Kidney glomerular epithelial cell (primary cell): Measurements from ENCODE around the gene B3GNT5.
A peak's percentile ranks its signal among the peaks of the same experiment; 100 is the strongest.

ENCODE experiments used
- DNase-seq: peaks from one replicate; lab custom pipeline; 2025; lab: John Stamatoyannopoulos, UW

Gene B3GNT5

DNA sequence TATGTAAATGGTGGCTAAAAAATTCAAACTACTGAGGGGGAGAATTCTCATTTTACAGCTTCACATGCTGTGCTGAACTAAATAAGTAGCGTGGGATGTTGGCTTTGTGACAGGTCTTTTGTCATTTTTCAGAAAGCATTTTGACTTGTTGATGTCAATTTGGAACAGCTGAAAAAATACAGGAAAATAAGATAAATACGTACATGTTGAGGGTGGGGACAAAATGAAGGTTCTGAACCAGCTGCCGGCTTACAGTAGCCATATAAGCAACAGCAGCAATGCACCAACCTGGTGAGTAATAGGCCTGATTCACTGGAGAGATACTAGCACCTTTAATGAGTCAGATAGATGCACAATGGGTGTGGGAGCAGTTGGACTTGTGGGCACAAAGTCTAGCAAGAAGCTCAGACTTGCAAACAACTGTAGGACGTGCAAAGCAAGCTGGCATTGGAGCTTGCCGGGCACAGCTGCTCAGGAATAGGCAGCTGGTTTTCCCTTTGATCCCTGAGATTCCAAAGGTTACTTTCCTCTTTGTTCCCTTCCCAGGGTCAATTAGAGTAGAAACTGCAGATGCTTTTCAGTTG, 12.9 kb downstream of the B3GNT5 start:
- DNase-seq: peak; percentile 90

DNA sequence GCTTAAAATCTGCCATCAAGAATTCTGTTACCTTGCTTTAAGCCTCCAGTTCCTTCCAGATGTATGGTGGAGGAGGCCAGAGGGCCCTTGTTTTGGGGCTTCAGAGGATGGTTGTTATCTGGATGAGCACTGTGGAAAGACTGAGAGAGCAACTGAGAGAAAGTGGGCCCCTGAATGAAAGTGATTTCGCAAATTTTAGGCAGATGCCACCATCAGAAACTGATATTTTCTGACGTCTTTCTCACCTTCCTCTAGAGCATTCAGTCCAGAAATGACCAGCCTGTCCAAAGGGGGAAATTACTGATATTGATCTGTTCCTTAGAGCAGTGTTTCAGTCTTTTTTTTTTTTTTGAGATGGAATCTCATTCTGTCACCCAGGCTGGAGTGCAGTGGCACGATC, 13.4 kb downstream of the B3GNT5 start:
- DNase-seq: no peak

DNA sequence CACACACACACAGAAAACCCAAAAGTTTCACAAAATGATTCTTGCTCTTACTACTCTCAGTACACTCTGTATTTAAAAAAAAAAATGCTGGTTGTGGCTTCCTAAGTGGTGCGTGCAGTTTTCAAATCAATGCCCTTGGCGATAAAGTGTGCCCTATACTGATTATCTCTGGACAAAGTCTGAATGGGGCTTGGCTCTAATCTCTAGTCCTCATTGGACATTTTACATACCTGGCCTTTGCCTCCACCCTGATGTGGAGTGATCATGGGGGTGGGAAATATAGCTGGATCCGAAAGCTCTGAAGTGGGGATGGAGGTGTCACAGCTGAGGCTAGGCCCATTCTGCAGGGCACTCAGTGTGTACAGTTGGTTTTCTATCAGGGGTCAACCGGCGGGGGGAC, 14.1 kb downstream of the B3GNT5 start:
- DNase-seq: no peak

DNA sequence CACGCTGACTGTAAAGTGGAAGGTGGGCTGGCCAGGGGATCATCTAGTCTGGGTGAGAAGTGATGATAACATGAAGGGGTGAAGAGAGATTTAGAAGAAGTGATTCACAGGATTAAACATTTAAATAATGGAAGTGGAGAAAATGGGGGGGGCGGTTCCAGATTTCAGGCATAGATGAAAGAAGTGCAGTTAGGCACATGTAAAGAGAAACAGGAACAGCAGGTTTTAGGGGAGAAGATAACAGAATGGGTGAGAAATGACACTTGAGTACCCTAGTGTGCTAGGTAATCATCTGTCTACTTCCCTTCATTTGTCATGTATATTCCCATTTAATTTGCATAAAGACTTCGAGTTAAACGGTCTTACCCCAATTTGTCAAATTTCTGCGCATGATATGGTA, 15.3 kb downstream of the B3GNT5 start:
- DNase-seq: no peak

DNA sequence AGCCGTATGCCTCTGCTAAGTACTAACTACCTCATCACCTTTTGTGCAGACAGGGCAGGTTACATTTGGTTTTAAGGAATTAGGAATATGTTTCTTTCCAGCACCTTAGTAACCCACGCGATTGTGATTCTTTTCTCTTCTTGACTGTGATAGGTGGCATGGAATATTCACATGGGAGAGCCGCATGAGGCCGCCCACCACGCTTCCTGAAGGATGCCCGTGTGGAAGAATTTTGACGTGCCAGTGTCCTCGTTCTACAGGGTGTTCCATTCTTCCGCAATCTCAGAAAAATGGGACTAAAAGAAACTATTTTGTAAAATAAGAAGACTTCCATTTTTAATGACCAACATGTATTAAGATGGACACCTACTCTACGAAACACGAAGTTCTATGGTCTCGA, 16.3 kb downstream of the B3GNT5 start:
- no peak for DNase-seq

DNA sequence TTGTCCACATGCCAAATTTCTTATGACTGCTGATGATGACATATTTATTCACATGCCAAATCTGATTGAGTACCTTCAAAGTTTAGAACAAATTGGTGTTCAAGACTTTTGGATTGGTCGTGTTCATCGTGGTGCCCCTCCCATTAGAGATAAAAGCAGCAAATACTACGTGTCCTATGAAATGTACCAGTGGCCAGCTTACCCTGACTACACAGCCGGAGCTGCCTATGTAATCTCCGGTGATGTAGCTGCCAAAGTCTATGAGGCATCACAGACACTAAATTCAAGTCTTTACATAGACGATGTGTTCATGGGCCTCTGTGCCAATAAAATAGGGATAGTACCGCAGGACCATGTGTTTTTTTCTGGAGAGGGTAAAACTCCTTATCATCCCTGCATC, 17.3 kb downstream of the B3GNT5 start:
- DNase-seq: no peak

DNA sequence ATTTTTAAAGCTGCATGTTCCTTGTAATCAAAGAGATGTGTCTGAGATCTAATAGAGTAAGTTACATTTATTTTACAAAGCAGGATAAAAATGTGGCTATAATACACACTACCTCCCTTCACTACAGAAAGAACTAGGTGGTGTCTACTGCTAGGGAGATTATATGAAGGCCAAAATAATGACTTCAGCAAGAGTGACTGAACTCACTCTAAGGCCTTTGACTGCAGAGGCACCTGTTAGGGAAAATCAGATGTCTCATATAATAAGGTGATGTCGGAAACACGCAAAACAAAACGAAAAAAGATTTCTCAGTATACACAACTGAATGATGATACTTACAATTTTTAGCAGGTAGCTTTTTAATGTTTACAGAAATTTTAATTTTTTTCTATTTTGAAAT, 19.1 kb downstream of the B3GNT5 start:
- DNase-seq: no peak

DNA sequence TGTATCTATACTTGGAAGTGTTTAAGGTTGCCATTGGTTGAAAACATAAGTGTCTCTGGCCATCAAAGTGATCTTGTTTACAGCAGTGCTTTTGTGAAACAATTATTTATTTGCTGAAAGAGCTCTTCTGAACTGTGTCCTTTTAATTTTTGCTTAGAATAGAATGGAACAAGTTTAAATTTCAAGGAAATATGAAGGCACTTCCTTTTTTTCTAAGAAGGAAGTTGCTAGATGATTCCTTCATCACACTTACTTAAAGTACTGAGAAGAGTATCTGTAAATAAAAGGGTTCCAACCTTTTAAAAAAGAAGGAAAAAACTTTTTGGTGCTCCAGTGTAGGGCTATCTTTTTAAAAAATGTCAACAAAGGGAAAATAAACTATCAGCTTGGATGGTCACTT, 19.7 kb downstream of the B3GNT5 start:
- DNase-seq: no peak

DNA sequence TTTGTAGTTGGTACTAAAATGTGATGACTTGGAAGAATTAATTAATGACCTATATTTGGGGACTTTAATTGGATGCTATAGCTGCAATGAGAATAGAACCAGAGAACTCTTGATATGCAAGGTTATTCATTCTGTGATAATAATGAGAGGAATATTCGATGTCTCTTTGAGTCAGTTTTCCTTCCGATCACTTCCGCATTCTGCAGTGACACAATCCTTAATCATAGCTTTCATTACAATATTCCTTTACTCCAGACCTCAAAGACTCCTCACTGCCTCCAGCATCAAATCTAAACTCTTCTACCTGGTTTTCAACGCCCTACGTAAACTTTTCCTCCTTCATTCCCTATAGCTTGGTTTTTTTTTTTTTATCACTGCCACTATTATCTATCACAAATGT, 21.6 kb downstream of the B3GNT5 start:
- no peak for DNase-seq

DNA sequence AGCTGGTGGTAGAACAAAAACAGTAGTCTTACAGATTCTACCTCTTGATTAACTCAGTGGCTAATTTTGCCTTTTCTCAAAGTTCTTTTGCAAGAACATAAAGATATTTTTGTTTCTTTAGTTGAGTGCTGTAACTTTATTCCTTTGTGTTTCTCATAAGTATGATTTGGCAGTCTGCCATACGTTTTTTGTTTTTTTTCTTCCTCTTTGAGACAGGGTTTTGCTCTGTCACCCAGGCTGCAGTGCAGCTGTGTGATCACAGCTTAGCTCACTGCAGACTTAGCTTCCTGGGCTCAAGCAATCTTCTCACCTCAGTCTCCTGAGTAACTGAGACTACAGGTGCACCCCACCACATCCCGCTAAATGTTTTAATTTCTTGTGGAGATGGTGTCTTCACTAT, 22.4 kb downstream of the B3GNT5 start:
- DNase-seq: no peak

DNA sequence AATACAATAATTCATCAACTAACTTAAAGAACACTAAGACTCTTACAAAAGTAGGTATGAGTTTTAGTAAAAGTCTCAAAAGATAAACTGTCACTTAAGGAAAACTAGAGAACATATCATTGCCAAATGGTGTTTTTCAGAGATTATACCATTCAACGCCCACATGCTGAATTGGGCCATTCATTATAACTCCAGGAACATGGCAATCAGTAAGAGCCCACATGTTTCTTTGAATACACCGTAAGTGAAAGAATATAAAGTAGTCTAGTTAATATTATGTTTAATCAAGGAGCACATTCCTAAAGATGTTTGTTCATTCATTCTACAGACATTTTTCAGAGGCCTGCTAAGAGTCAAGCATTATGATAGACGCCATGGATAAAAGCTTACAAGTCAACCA, 22.9 kb downstream of the B3GNT5 start:
- no peak for DNase-seq

DNA sequence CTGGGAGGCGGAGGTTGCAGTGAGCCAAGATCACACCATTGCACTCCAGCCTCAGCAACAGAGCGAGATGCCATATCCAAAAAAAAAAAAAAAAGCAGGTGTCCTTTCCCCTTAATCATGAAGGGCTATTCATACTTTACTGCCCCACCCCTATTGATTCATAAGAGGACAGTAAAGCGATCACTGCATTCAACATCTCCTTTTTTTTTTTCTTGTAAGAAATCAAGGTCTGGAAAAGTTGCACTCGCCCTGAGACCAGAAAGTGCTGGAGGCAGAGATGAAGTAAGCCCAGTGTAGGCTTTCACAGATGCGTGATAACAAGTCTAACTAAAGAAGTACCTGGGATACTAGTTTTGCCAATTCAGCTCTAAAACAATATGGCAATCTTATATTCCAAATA, 24.2 kb downstream of the B3GNT5 start:
- DNase-seq: no peak

DNA sequence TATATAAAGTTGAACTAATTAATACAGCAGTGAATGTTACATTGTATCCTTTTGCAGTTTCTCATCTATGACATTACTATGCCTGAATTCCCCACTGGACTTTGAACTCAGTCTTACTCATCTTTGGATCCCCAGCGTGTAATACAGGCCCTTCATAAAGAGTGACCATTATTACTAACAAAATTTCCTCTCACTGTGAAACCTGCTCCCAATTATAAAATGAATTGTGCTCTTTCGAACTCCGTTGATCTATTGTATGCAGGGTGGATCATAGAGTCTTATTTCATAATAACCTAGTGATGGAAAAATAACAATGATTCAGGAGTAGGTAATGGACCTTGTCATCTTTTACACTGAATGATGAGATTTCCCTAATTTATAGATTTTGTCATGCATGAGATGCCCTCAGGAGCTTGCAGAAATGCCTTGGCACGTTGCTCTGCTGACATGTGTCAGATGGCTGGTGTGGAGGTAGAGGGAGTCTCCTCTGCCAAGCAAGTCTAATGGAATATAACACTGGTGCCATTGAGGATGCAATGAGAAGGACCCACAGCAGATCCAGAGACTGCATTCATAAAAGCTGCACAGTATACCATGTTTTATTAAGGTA, 25.5 kb downstream of the B3GNT5 start:
- DNase-seq: peak; percentile 49

DNA sequence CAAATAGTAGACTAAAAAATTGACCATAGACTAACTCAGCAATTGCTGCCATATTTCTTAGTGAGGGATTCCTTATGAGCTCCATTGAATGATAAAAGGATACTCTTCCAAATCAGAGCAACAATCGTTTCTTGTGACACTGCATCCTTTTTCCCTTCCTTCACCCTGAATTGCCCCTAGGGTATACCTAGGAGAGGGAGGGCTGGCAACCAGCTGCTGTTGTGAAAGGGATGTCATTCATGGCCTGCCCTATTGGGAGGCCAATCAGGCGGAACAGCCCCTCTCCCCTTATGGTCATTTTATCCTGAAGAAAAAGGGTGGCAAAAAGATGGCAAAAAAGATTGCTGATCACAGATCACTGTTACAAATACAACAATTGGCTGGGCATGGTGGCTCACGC, 26.3 kb downstream of the B3GNT5 start:
- DNase-seq: no peak

DNA sequence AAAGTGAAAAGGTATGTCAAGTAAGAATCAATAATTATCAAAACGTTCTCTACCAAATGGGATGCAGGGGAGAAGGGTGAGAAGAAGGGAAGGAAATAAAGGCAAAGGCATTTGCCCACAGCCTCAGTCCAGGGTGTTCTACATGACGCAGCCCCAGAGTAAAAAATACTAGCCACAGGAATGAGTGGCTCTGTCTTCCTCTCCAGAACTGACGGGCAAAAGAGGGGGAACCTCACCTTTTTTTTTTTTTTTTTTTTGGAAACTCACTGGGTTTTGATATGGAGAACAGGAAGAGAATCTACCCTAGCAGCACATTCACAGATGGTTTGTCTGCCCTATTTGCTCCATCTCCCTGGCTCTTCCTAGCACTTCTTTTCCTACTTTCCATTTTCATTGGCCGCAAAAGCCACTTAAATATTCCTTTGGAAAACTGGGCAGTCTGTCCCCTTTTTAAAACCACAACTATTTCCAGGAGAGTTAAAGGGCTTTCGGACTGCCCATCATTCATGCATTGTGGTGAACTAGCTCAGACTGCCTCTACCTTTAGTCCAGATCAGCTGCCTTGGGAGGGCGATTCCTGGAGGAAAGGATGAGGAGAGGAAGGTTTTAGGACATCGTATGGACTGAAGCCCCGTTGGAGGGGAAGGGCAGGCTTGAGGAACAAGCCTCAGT, 28.2 kb downstream of the B3GNT5 start:
- no peak for DNase-seq

DNA sequence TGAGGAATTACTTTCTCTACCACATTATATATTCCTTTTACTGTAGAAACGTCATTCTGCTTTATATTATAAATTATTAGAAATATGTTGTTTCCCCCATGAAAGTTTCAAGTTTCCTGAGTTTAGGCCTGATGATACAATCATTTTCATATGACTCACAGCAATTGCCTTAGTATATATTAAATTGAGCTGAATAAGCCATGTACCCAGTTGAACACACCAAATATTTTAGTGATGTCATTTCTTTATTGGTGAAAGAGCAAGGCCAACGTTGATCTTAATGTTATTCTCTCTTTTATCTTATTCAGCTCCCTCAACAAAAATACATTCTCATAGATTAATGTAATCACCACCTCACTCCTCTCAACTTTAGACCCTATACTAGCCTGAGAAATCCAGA, 30.8 kb downstream of the B3GNT5 start:
- no peak for DNase-seq

DNA sequence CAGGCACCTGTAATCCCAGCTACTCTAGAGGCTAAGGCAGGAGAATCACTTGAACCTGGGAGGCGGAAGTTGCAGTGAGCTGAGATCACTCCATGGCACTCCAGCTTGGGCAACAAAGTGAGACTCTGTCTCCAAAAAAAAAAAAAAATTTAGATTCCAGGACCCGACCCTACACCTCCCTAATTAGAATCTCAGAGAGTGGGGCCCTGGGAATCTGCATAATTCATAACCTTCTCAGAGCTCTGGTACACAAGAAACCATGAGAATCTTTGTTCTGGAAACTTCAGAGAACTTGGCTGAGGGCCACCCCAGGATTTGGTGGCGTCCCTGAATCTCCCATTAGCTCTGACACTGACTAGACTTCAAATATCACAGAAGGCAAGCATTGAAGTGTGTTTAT, 31.5 kb downstream of the B3GNT5 start:
- DNase-seq: no peak

DNA sequence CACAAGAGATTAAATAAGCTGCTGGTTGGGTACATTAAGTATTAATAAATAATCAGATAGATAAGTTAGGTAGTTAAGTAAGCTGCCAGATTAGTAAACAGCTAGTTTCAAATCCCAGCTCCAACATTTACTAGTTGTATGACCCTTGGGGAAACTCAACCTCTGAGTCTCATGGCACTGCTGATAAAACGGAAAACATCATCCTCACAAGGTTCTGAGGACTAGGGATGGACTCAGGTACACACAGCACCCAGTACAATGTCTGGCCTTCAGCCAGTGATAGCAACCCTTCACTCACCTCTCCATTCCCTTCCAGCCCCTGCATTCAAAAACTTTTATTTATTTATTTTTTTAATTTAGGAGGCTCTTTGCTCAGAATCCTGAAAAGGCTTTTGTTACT, 32.3 kb downstream of the B3GNT5 start:
- DNase-seq: no peak

DNA sequence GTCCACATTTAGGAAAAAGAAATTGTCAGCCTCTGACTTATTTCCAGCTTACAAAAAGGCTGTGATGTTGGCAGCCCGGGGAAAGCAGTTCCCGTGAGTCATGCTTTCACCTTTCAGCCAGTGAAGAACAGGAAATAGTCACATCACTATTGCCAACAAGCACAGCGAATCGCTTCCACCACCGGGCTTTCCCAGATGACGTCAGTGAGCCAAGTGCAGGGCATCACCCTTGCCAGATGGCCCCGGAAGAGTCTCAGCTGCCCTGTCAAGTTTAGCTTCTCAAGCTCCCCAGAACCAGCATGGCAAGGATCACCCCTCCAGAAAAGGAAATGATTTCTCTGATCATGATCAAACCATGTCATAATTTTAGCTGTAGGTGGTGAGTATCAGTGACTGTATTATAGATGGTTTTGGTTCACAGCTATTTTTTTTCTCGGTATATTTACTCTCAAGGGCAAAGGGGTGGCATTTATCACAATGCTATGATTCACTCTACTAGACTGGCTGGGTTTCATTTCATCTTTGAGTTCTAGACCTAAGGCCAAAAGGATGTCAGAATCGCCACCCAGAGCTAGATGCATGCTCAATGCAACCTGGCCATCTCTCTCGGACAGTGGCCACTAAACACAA, 32.9 kb downstream of the B3GNT5 start:
- DNase-seq: peak; percentile 95

DNA sequence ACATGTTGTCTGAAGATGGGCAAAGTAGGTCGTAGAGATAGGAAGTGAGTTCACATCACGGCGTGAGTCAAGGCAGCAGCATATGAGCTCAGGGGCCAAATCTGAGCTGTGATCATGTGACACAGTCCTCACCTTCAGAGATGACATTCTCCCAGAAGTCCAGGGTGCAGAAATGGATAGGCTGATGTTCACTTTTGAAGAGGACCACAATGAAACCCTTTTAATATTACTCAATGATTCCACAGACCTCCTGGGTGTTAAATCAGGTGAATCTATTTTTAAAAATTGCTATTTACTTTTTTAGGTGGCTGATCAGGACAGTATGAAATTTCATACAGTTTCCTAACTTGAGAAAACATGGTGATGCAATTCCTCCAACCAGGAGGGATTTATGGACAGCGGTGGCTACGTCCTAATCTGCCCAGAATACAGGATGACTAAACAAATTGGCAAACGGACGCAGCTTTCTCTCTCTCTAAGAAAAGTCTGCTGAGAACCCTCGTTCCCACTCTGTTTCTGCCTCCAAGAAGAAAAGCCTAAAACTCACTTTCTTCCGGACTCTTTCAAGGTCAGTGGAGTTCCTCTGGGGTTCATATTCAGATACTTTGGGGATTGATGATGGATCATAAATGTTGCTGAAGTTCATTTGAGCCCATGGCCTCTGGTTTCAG, 34.4 kb downstream of the B3GNT5 start:
- no peak for DNase-seq

DNA sequence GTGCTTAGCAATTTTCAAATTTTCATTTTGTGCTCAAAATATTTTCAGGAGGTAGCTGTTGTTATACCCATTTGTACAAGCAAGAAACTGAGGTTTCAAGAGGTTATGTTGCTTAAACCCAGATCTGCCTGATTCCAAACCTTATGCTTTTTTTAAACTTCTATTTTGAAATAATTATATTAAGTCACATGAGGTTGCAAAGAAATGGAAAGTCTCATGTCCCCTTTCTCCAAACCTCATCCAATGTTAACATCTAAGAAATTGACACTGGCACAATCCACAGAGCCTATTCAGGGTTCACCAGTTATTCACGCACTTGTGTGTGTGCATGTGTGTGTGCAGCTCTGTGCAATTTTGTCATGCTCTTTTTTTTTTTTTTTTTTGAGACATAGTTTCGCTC, 35.1 kb downstream of the B3GNT5 start:
- DNase-seq: no peak

DNA sequence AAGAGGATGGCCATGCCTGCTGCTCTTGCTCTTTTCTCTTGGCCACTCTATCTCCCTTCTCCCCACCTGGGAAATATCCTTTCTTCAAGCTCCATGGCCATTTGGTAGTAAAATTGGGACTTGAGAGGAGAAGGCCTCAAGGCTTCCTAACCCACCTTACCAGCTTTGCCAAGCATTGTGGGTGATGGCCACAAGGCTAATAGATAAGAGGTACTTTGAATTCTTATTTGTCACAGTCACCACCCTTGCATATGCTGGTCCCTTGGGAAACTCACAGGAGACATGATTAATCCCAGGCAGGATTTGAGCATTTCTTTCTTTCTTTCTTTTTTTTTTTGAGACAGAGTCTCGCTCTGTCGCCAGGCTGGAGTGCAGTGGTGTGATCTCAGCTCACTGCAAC, 37.2 kb downstream of the B3GNT5 start:
- DNase-seq: no peak

DNA sequence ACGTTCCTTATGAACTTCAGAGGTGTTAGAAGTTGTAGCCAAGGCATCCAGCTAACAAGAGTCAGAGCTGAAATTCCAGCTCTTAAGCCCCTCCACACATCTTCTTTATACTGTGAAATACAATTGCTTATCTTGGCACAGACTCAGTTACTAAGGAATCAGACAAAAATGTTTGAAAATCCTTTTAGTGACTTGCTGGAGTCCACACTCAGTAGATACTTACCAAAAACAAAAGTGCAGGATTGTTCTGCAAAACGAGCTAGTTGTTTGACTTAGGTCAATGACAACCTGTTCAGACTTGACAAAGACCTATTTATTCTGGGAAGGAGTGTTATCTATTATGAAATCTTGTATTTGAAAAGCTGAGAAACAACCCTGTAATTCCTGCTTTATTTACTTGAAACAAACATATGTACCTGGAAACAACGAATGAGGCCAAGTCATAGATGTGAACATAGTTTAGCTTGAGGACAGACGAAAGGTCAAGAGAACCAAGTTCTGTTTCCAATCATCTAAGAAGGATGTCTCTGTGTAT, 38.5 kb downstream of the B3GNT5 start:
- no peak for DNase-seq
